CD4-positive, alpha-beta memory T cell (primary cell): ENCODE data around the gene TBC1D2B. TPM values are rescaled to one million over a fixed set of nuclear protein-coding genes. Genes with fewer than 3 reads are reported as not detected.

Source experiments
- CTCF ChIA-PET: fragments of 350-600 bp; sonication (Branson Sonifier 250); formaldehyde crosslinking; loops from one replicate; lab custom pipeline; 2021; ENCODE audit warnings: inconsistent platforms; ENCODE audit not compliant: partially characterized antibody; lab: Charles Lee
- POLR2A ChIA-PET: fragments of 350-600 bp; sonication (Branson Sonifier 250); formaldehyde crosslinking; loops from one replicate; lab custom pipeline; 2021; ENCODE audit not compliant: partially characterized antibody; lab: Charles Lee
- DNase-seq, 5 donors: peaks; one replicate each; pipeline versions ENCODE4 v3.0.0 to v3.0.0-alpha.2; 2020 to 2022; ENCODE audit warnings: mixed read lengths in 1 of 5
- H3K27ac ChIP-seq: one replicate; pipeline ENCODE4 v1.7.0; 2013; ENCODE audit warnings: low read depth, low read length
- H3K27me3 ChIP-seq: 2 replicates; pipeline ENCODE4 v1.7.0; 2013; ENCODE audit warnings: mild to moderate bottlenecking, low read length, moderate library complexity; ENCODE audit not compliant: insufficient read depth
- H3K36me3 ChIP-seq: 2 replicates; pipeline ENCODE4 v1.7.0; 2013; ENCODE audit warnings: mild to moderate bottlenecking, low read length, moderate library complexity; ENCODE audit not compliant: insufficient read depth
- H3K4me1 ChIP-seq: 2 replicates; pipeline ENCODE4 v1.7.0; 2013; ENCODE audit warnings: mild to moderate bottlenecking, low read length, moderate library complexity; ENCODE audit not compliant: insufficient read depth
- H3K4me3 ChIP-seq, 2 donors: one replicate each; pipeline ENCODE4 v1.7.0; 2013; ENCODE audit warnings: low read length in 2 of 2, mild to moderate bottlenecking in 1 of 2
- H3K9me3 ChIP-seq, 2 donors: one replicate each; pipeline ENCODE4 v1.7.0; 2013; ENCODE audit warnings: low read length in 2 of 2, control low read depth in 1 of 2; ENCODE audit not compliant: control insufficient read depth in 1 of 2
- H3K27ac Mint-ChIP-seq, 7 donors: one replicate each; pipeline ENCODE4 v1.8.0; 2020 to 2021; ENCODE audit warnings: mixed read lengths in 7 of 7, mild to moderate bottlenecking in 6 of 7, inconsistent platforms in 3 of 7, moderate library complexity in 3 of 7
- H3K27me3 Mint-ChIP-seq, 2 donors: one replicate each; pipeline ENCODE4 v1.8.0; 2020 to 2021; ENCODE audit warnings: mixed read lengths in 2 of 2
- H3K36me3 Mint-ChIP-seq, 2 donors: one replicate each; pipeline ENCODE4 v1.8.0; 2020 to 2021; ENCODE audit warnings: mixed read lengths in 2 of 2, inconsistent platforms in 1 of 2, mild to moderate bottlenecking in 1 of 2
- H3K4me1 Mint-ChIP-seq, 4 donors: one replicate each; pipeline ENCODE4 v1.8.0; 2020 to 2021; ENCODE audit warnings: mixed read lengths in 4 of 4, mild to moderate bottlenecking in 1 of 4
- H3K4me3 Mint-ChIP-seq, 8 donors: one replicate each; pipeline ENCODE4 v1.8.0; 2020 to 2021; ENCODE audit warnings: mixed read lengths in 8 of 8, mild to moderate bottlenecking in 7 of 8, moderate library complexity in 6 of 8, inconsistent platforms in 3 of 8
- H3K9me3 Mint-ChIP-seq, 8 donors: one replicate each; pipeline ENCODE4 v1.8.0; 2020 to 2021; ENCODE audit warnings: mixed read lengths in 8 of 8, mild to moderate bottlenecking in 5 of 8, inconsistent platforms in 3 of 8, moderate library complexity in 1 of 8
- intact Hi-C: fragments of 100-400 bp; cut with micrococcal nuclease; formaldehyde crosslinking; loops from one replicate; pipeline ENCODE4 v1.15.1; 2023
- polyA plus RNA-seq, 2 donors: library from polyadenylated mRNA; unstranded; fragments of 300-500 nt; fragmentation: Illumina TruSeq; gene quantifications; one replicate each; pipeline ENCODE4 v1.2.3, GENCODE V29; 2021
- total RNA-seq, 2 experiments: library from RNA; stranded (reverse); gene quantifications; one replicate each; pipeline ENCODE4 v1.2.3, GENCODE V29; 2021

Gene TBC1D2B
- total and polyA plus RNA-seq, 4 experiments from 2014 or later: 5.6 to 114 (median 66.8) TPM

GRCh38 chr15:78024883-78025282 lies 52.6 kb downstream of the TBC1D2B start:
- POLR2A ChIA-PET: no interaction called here
- peak overlapping the region in 2 of 7 donors; percentile 23 to 66 for H3K27ac Mint-ChIP-seq

GRCh38 chr15:78024519-78024870 lies 53.0 kb downstream of the TBC1D2B start:
- Histone ChIP-seq H3K4me1 (no peaks in the 10 kb centered on the region), H3K27ac (no peak overlapping the region), H3K27me3 (no peaks in the 10 kb centered on the region), H3K4me3 (no peak overlapping the region), H3K36me3 (peaks cover 69% of the 10 kb centered on the region), H3K9me3 (no peaks in the 10 kb centered on the region)
- H3K9me3 Mint-ChIP-seq: no peaks in the 10 kb centered on the region
- ChIA-PET CTCF (interaction anchor here (0.9 to 4.2 kb wide), 8 partner anchors 10 to 171 kb away, joined by 3 to 19 read pairs (median 4); no protein-coding TSS in a partner anchor), POLR2A (interaction anchor here (1.4 kb wide), 1 partner anchor 12 kb away, joined by 9 read pairs; no protein-coding TSS in a partner anchor)
- H3K27ac Mint-ChIP-seq: peak overlapping the region in 2 of 7 donors; percentile 23 to 66
- peaks cover 10 to 18% (median 14%) of the 10 kb centered on the region in 4 donors for H3K4me1 Mint-ChIP-seq
- intact Hi-C loops: no loop called here
- DNase-seq: no peak
- no peaks in the 10 kb centered on the region for H3K27me3 Mint-ChIP-seq
- H3K4me3 Mint-ChIP-seq: no peak overlapping the region
- peaks cover 57 to 74% of the 10 kb centered on the region in 2 donors for H3K36me3 Mint-ChIP-seq

More at GRCh38 chr15:78024883-78025282, 52.6 kb downstream of the TBC1D2B start:
- Histone ChIP-seq H3K4me3 (no peak overlapping the region), H3K27ac (no peak overlapping the region), H3K4me1 (no peaks in the 10 kb centered on the region), H3K9me3 (no peaks in the 10 kb centered on the region), H3K36me3 (peaks cover 71% of the 10 kb centered on the region), H3K27me3 (no peaks in the 10 kb centered on the region)
- Mint-ChIP-seq H3K4me3 (no peak overlapping the region), H3K9me3 (no peaks in the 10 kb centered on the region), H3K36me3 (peaks cover 58 to 76% of the 10 kb centered on the region in 2 donors), H3K4me1 (peaks cover 9 to 18% (median 13%) of the 10 kb centered on the region in 4 donors), H3K27me3 (no peaks in the 10 kb centered on the region)
- CTCF ChIA-PET: interaction anchor here (0.9 to 4.2 kb wide), 5 partner anchors 25 to 171 kb away, joined by 3 to 19 read pairs (median 4); no protein-coding TSS in a partner anchor
- DNase-seq: no peak
- intact Hi-C loops: no loop called here

GRCh38 chr15:78023865-78024518 lies 53.5 kb downstream of the TBC1D2B start:
- intact Hi-C loops: no loop called here
- Mint-ChIP-seq H3K27me3 (no peaks in the 10 kb centered on the region), H3K27ac (peak overlapping the region in 1 of 7 donors; percentile 24), H3K9me3 (no peaks in the 10 kb centered on the region), H3K4me1 (peaks cover 11 to 22% (median 16%) of the 10 kb centered on the region in 4 donors), H3K36me3 (peaks cover 54 to 75% of the 10 kb centered on the region in 2 donors), H3K4me3 (no peak overlapping the region)
- ChIA-PET CTCF (interaction anchor here (0.9 to 4.2 kb wide), 8 partner anchors 10 to 172 kb away, joined by 3 to 19 read pairs (median 4); no protein-coding TSS in a partner anchor), POLR2A (interaction anchor here (0.9 to 1.4 kb wide), 2 partner anchors 12 to 26 kb away, joined by 3 to 9 read pairs; no protein-coding TSS in a partner anchor)
- Histone ChIP-seq H3K36me3 (peaks cover 69% of the 10 kb centered on the region), H3K4me1 (peaks cover 4% of the 10 kb centered on the region), H3K27ac (no peak overlapping the region), H3K9me3 (no peaks in the 10 kb centered on the region), H3K4me3 (no peak overlapping the region), H3K27me3 (no peaks in the 10 kb centered on the region)
- no peak for DNase-seq

- no peak overlapping the region for H3K4me3 Mint-ChIP-seq
- peaks cover 10% of the 10 kb centered on the region for H3K4me1 ChIP-seq
- DNase-seq: no peak
- POLR2A ChIA-PET: interaction anchor here (0.9 to 1.4 kb wide), 2 partner anchors 13 to 27 kb away, joined by 3 to 9 read pairs; no protein-coding TSS in a partner anchor
- H3K9me3 ChIP-seq: no peaks in the 10 kb centered on the region
- no peaks in the 10 kb centered on the region for H3K27me3 Mint-ChIP-seq
- peaks cover 50 to 78% of the 10 kb centered on the region in 2 donors for H3K36me3 Mint-ChIP-seq
- H3K27me3 ChIP-seq: no peaks in the 10 kb centered on the region
- intact Hi-C loops: no loop called here
- no peak overlapping the region for H3K4me3 ChIP-seq
- CTCF ChIA-PET: interaction anchor here (1.0 to 4.2 kb wide), 6 partner anchors 11 to 172 kb away, joined by 3 to 19 read pairs (median 4); no protein-coding TSS in a partner anchor
- H3K27ac ChIP-seq: no peak overlapping the region
- peaks cover 63% of the 10 kb centered on the region for H3K36me3 ChIP-seq
- peaks cover 18 to 30% (median 22%) of the 10 kb centered on the region in 4 donors for H3K4me1 Mint-ChIP-seq
- no peaks in the 10 kb centered on the region for H3K9me3 Mint-ChIP-seq
- peak overlapping the region in 1 of 7 donors; percentile 24 for H3K27ac Mint-ChIP-seq
These were observed 54.3 kb downstream of the TBC1D2B start for GRCh38 chr15:78023081-78023665.

GRCh38 chr15:78021761-78022160 lies 55.8 kb downstream of the TBC1D2B start:
- Mint-ChIP-seq H3K4me3 (no peak overlapping the region), H3K4me1 (peaks cover 23 to 36% (median 28%) of the 10 kb centered on the region in 4 donors), H3K27ac (peak overlapping the region in 2 of 7 donors; percentile 51 to 60), H3K9me3 (no peaks in the 10 kb centered on the region), H3K27me3 (no peaks in the 10 kb centered on the region), H3K36me3 (peaks cover 48 to 76% of the 10 kb centered on the region in 2 donors)
- DNase-seq: no peak
- Histone ChIP-seq H3K4me3 (no peak overlapping the region), H3K36me3 (peaks cover 55% of the 10 kb centered on the region), H3K27me3 (no peaks in the 10 kb centered on the region), H3K4me1 (peaks cover 10% of the 10 kb centered on the region), H3K9me3 (no peaks in the 10 kb centered on the region), H3K27ac (no peak overlapping the region)
- POLR2A ChIA-PET: interaction anchor here (1.3 kb wide), 1 partner anchor 28 kb away, joined by 4 read pairs; no protein-coding TSS in a partner anchor
- intact Hi-C loops: no loop called here
- CTCF ChIA-PET: interaction anchor here (0.6 to 4.2 kb wide), 2 partner anchors 54 to 86 kb away, joined by 4 to 19 read pairs; no protein-coding TSS in a partner anchor

GRCh38 chr15:78020007-78020406 lies 57.5 kb downstream of the TBC1D2B start:
- intact Hi-C loops: no loop called here
- Mint-ChIP-seq H3K27me3 (no peaks in the 10 kb centered on the region), H3K9me3 (no peaks in the 10 kb centered on the region), H3K4me3 (no peak overlapping the region), H3K27ac (peak overlapping the region in 3 of 7 donors; percentile 15 to 31 (median 16)), H3K36me3 (peaks cover 47 to 78% of the 10 kb centered on the region in 2 donors), H3K4me1 (peaks cover 23 to 36% (median 29%) of the 10 kb centered on the region in 4 donors)
- ChIA-PET POLR2A (interaction anchor here (0.7 to 1.2 kb wide), 2 partner anchors 15 to 37 kb away, joined by 3 to 5 read pairs; no protein-coding TSS in a partner anchor), CTCF (interaction anchor here (0.7 to 3.0 kb wide), 8 partner anchors 13 to 89 kb away, joined by 3 to 15 read pairs (median 4); no protein-coding TSS in a partner anchor)
- no peaks in the 10 kb centered on the region for H3K27me3 ChIP-seq
- no peak overlapping the region for H3K4me3 ChIP-seq
- peaks cover 10% of the 10 kb centered on the region for H3K4me1 ChIP-seq
- H3K27ac ChIP-seq: no peak overlapping the region
- no peaks in the 10 kb centered on the region for H3K9me3 ChIP-seq
- DNase-seq: no peak
- peaks cover 61% of the 10 kb centered on the region for H3K36me3 ChIP-seq
